KBM-7 (cell line): Measurements from ENCODE around the gene NKX1-1.

ENCODE experiments used
- DNase-seq: peaks from one replicate; pipeline ENCODE4 v3.0.0-alpha.2; 2015
- in situ Hi-C: fragments of 300-500 bp; cut with MboI; formaldehyde crosslinking; loops from 2 replicates; pipeline ENCODE4 v1.14.3; 2020; ENCODE audit warnings: low sequenced_read_pairs, low pct_unique_long_range_greater_than_20kb, mixed read lengths

The NKX1-1 gene

GRCh38 chr4:1406981-1407656, 877 bp upstream of the NKX1-1 start:
- DNase-seq, result no peak
- in situ Hi-C loops, result no loop called here

- no peak for DNase-seq
- in situ Hi-C loops, result no loop called here
These were observed 427 bp downstream of the NKX1-1 start for GRCh38 chr4:1405636-1406393.

- no peak for DNase-seq
- in situ Hi-C loops, result no loop called here
These were observed 997 bp downstream of the NKX1-1 start for GRCh38 chr4:1405254-1405635.

GRCh38 chr4:1404573-1405253, 1.5 kb downstream of the NKX1-1 start:
- in situ Hi-C loops, result no loop called here

GRCh38 chr4:1403591-1404572, 2.4 kb downstream of the NKX1-1 start:
- no peak for DNase-seq
- in situ Hi-C loops, result no loop called here

More at GRCh38 chr4:1404573-1405253, 1.5 kb downstream of the NKX1-1 start:
- no peak for DNase-seq

- no peak for DNase-seq
- in situ Hi-C loops, result no loop called here
These were observed 3.1 kb downstream of the NKX1-1 start for GRCh38 chr4:1403177-1403583.

- no peak for DNase-seq
- in situ Hi-C loops, result no loop called here
These were observed 3.6 kb downstream of the NKX1-1 start for GRCh38 chr4:1402516-1403091.

- no peak for DNase-seq
- in situ Hi-C loops, result no loop called here
These were observed 4.2 kb downstream of the NKX1-1 start for GRCh38 chr4:1402021-1402515.

- in situ Hi-C loops, result no loop called here
- DNase-seq, result no peak
These were observed 4.7 kb downstream of the NKX1-1 start for GRCh38 chr4:1401409-1402020.

- DNase-seq, result no peak
- in situ Hi-C loops, result no loop called here
These were observed 5.3 kb downstream of the NKX1-1 start for GRCh38 chr4:1400831-1401408.

GRCh38 chr4:1400191-1400805, 5.9 kb downstream of the NKX1-1 start:
- in situ Hi-C loops, result no loop called here

GRCh38 chr4:1399508-1400190, 6.6 kb downstream of the NKX1-1 start:
- DNase-seq, result no peak
- in situ Hi-C loops, result no loop called here

More at GRCh38 chr4:1400191-1400805, 5.9 kb downstream of the NKX1-1 start:
- no peak for DNase-seq

GRCh38 chr4:1398681-1399507, 7.3 kb downstream of the NKX1-1 start:
- no peak for DNase-seq
- in situ Hi-C loops, result no loop called here

- in situ Hi-C loops, result no loop called here
- no peak for DNase-seq
These were observed 9.3 kb downstream of the NKX1-1 start for GRCh38 chr4:1396806-1397455.

- in situ Hi-C loops, result no loop called here
- DNase-seq, result no peak
These were observed 10.1 kb downstream of the NKX1-1 start for GRCh38 chr4:1395941-1396805.
